PC-3 (cell line): Measurements from ENCODE around the gene ZNF823. TPM values are rescaled to one million over a fixed set of nuclear protein-coding genes. Genes with fewer than 3 reads are reported as not detected.

Experiments used
- ATAC-seq: fragments of 200-7000 bp; cut with Tn5 transposase; 2 replicates; pipeline ENCODE4 v1.9.1; 2020; ENCODE audit warnings: mild to moderate bottlenecking, moderate library complexity
- BruUV-seq: library from RNA; stranded (reverse); fragments of 400-500 nt; replicated peaks from 2 replicates; lab custom pipeline; 2021; lab: Mats Ljungman, UMichigan
- CTCF ChIA-PET: fragments of 300-600 bp; sonication (Branson Sonifier 250); formaldehyde crosslinking; loops from one replicate; lab custom pipeline; 2022; ENCODE audit warnings: antibody characterized with exemption; lab: Charles Lee
- POLR2A ChIA-PET: fragments of 300-600 bp; sonication (Branson Sonifier 250); formaldehyde crosslinking; loops from one replicate; lab custom pipeline; 2022; ENCODE audit warnings: antibody characterized with exemption; ENCODE audit not compliant: unreplicated experiment; lab: Charles Lee
- DNase-seq: peaks from one replicate; pipeline ENCODE4 v3.0.0-alpha.2; 2015
- H2AFZ ChIP-seq: fragments of 300-600 bp; sonication (generic); 2 replicates; pipeline ENCODE4 v1.6.0; 2016; ENCODE audit warnings: antibody characterized with exemption, low read length
- H3F3A ChIP-seq: fragments of 300-600 bp; sonication (generic); one replicate; pipeline ENCODE4 v1.6.0; 2017; ENCODE audit warnings: antibody characterized with exemption, low read length, control low read depth, mild to moderate bottlenecking; ENCODE audit not compliant: unreplicated experiment
- H3K27ac ChIP-seq: fragments of 300-600 bp; sonication (generic); 2 replicates; pipeline ENCODE4 v1.5.1; 2016; ENCODE audit warnings: mild to moderate bottlenecking, low read length
- H3K27me3 ChIP-seq: fragments of 300-600 bp; sonication (generic); 2 replicates; pipeline ENCODE4 v1.6.1; 2016; ENCODE audit warnings: low read length, mixed read lengths
- H3K36me3 ChIP-seq: fragments of 300-600 bp; sonication (generic); 2 replicates; pipeline ENCODE4 v1.6.1; 2016; ENCODE audit warnings: low read depth, mixed run types, low read length, mixed read lengths
- H3K4me1 ChIP-seq: fragments of 300-600 bp; sonication (generic); 2 replicates; pipeline ENCODE4 v1.5.1; 2016; ENCODE audit warnings: low read length; ENCODE audit not compliant: insufficient read depth
- H3K4me2 ChIP-seq: fragments of 300-600 bp; sonication (generic); 2 replicates; pipeline ENCODE4 v1.6.0; 2016; ENCODE audit warnings: low read length
- H3K4me3 ChIP-seq: fragments of 300-600 bp; sonication (generic); 2 replicates; pipeline ENCODE4 v1.5.1; 2016; ENCODE audit warnings: mild to moderate bottlenecking, low read length, mixed read lengths
- H3K79me2 ChIP-seq: fragments of 300-600 bp; sonication (generic); 2 replicates; pipeline ENCODE4 v1.6.1; 2017; ENCODE audit warnings: low read length, mixed read lengths
- H3K9ac ChIP-seq: fragments of 300-600 bp; sonication (generic); 2 replicates; pipeline ENCODE4 v1.6.0; 2016; ENCODE audit warnings: mild to moderate bottlenecking, low read length
- H3K9me2 ChIP-seq: fragments of 300-600 bp; sonication (generic); replicated peaks from 2 replicates; pipeline ENCODE4 v1.6.1; 2016; ENCODE audit warnings: mixed run types, low read length, mixed read lengths
- H3K9me3 ChIP-seq: fragments of 300-600 bp; sonication (generic); 2 replicates; pipeline ENCODE4 v1.6.1; 2016; ENCODE audit warnings: low read length, mixed read lengths
- H4K20me1 ChIP-seq: fragments of 300-600 bp; sonication (generic); 2 replicates; pipeline ENCODE4 v1.6.1; 2016; ENCODE audit warnings: low read length, mixed read lengths
- EZH2 ChIP-seq: fragments of 300-600 bp; sonication (generic); IDR thresholded peaks from one replicate; pipeline ENCODE4 v1.6.1; 2017; ENCODE audit warnings: antibody characterized with exemption, mild to moderate bottlenecking, low read length; ENCODE audit not compliant: unreplicated experiment
- EZH2phosphoT487 ChIP-seq: fragments of 300-600 bp; sonication (generic); IDR thresholded peaks from 2 replicates; pipeline ENCODE4 v1.6.1; 2018; ENCODE audit warnings: mild to moderate bottlenecking, antibody characterized with exemption, low read length, borderline replicate concordance
- intact Hi-C: fragments of 100-400 bp; cut with micrococcal nuclease; formaldehyde crosslinking; loops from 2 replicates; pipeline ENCODE4 v1.9.0; 2023
- total RNA-seq: library from RNA; depleted of rRNA; stranded (reverse); fragments of >200 nt; gene quantifications from 2 replicates; pipeline ENCODE4 v1.2.3, GENCODE V29; 2014
- TF ChIP-seq, protein P1 (sequence below): fragments of 300-600 bp; sonication (generic); conservative IDR thresholded peaks from 2 replicates; pipeline ENCODE4 v1.5.1; 2017; ENCODE audit warnings: antibody characterized with exemption, low read depth, mild to moderate bottlenecking, low read length

The ZNF823 gene
- total RNA-seq, 1 experiment from 2014 or later = 5.1 TPM

DNA sequence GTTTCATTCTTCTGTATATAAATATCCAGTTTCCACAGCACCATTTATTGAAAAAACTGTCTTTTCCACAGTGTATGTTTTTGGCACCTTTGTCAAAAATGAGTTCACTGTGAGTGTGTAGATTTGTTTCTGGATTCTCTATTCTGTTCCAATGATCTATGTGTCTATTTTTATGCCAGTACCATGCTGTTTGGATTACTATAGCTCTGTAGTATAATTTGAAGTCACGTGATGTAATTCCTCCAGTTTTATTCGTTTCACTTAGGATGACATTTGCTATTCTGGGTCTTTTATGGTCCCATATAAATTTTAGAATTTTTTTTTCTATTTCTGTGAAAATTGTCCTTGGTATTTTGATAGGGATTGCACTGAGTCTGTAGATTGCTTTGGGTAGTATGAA lies 11.0 kb upstream of the ZNF823 start:
- intact Hi-C loops = no loop called here
- no TSS peak for BruUV-seq

GRCh38 chr19:11747277-11747676 lies 8.5 kb upstream of the ZNF823 start:
- CTCF ChIA-PET = no interaction called here
- Histone ChIP-seq H3F3A (no peaks in the 10 kb centered on the region), H3K79me2 (no peaks in the 10 kb centered on the region), H3K27me3 (no peaks in the 10 kb centered on the region), H2AFZ (no peak overlapping the region), H3K36me3 (no peaks in the 10 kb centered on the region), H3K9ac (no peak overlapping the region), H3K9me3 (peaks cover 42% of the 10 kb centered on the region), H3K4me2 (no peak overlapping the region), H3K4me3 (no peak overlapping the region), H4K20me1 (no peaks in the 10 kb centered on the region), H3K9me2 (no peaks in the 10 kb centered on the region), H3K27ac (no peak overlapping the region), H3K4me1 (no peaks in the 10 kb centered on the region)
- POLR2A ChIA-PET = no interaction called here
- no peak for ATAC-seq
- no TSS peak for BruUV-seq
- TF ChIP-seq EZH2 (no peak), EZH2phosphoT487 (no peak)
- TF ChIP-seq, protein P1, sequence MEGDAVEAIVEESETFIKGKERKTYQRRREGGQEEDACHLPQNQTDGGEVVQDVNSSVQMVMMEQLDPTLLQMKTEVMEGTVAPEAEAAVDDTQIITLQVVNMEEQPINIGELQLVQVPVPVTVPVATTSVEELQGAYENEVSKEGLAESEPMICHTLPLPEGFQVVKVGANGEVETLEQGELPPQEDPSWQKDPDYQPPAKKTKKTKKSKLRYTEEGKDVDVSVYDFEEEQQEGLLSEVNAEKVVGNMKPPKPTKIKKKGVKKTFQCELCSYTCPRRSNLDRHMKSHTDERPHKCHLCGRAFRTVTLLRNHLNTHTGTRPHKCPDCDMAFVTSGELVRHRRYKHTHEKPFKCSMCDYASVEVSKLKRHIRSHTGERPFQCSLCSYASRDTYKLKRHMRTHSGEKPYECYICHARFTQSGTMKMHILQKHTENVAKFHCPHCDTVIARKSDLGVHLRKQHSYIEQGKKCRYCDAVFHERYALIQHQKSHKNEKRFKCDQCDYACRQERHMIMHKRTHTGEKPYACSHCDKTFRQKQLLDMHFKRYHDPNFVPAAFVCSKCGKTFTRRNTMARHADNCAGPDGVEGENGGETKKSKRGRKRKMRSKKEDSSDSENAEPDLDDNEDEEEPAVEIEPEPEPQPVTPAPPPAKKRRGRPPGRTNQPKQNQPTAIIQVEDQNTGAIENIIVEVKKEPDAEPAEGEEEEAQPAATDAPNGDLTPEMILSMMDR = no peak
- intact Hi-C loops = no loop called here
- no peak for DNase-seq

More for the DNA sequence above, 11.0 kb upstream of the ZNF823 start:
- no peaks in the 10 kb centered on the region for H3K79me2 ChIP-seq
- H3K4me1 ChIP-seq = no peaks in the 10 kb centered on the region
- H3K9me2 ChIP-seq = no peaks in the 10 kb centered on the region
- no peak overlapping the region for H2AFZ ChIP-seq
- ATAC-seq (no peak), DNase-seq (no peak)
- no peaks in the 10 kb centered on the region for H3K36me3 ChIP-seq
- H3K27me3 ChIP-seq = no peaks in the 10 kb centered on the region
- H3K9ac ChIP-seq = no peak overlapping the region
- H3K4me2 ChIP-seq = no peak overlapping the region
- ChIA-PET CTCF (no interaction called here), POLR2A (no interaction called here)
- H3K9me3 ChIP-seq = peaks cover 47% of the 10 kb centered on the region
- no peak overlapping the region for H3K4me3 ChIP-seq
- H3K27ac ChIP-seq = no peak overlapping the region
- no peaks in the 10 kb centered on the region for H3F3A ChIP-seq
- H4K20me1 ChIP-seq = no peaks in the 10 kb centered on the region
- TF ChIP-seq, protein P1 = no peak
- TF ChIP-seq EZH2 = no peak
- TF ChIP-seq EZH2phosphoT487 = no peak

DNA sequence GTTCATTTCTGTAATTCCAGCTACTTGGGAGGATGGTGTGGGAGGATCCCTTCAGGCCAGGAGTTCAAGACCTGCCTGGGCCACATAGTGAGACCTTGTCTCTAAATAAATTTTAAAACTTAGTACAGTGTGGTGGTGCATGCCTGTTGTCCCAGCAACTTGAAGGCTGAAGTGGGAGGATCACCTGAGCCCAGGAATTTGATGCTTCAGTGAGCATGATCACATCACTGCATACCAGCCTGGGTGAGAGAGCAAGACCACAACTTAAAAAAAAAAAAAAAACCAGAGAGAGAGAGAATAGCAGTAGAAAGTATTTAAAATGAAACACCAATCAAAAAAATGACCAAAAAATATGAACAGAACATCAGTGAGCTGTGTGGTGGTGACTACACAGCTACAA lies 7.1 kb upstream of the ZNF823 start:
- CTCF ChIA-PET = no interaction called here
- intact Hi-C loops = no loop called here

More for the DNA sequence above, 7.1 kb upstream of the ZNF823 start:
- H3K4me1 ChIP-seq = no peaks in the 10 kb centered on the region
- no peak overlapping the region for H3K4me2 ChIP-seq
- H3K4me3 ChIP-seq = no peak overlapping the region
- POLR2A ChIA-PET = no interaction called here
- H3K36me3 ChIP-seq = no peaks in the 10 kb centered on the region
- H3K27ac ChIP-seq = no peak overlapping the region
- H3K79me2 ChIP-seq = no peaks in the 10 kb centered on the region
- H3K9ac ChIP-seq = no peak overlapping the region
- H3F3A ChIP-seq = no peaks in the 10 kb centered on the region
- H2AFZ ChIP-seq = no peak overlapping the region
- H3K27me3 ChIP-seq = no peaks in the 10 kb centered on the region
- ATAC-seq (no peak), DNase-seq (no peak)
- H4K20me1 ChIP-seq = no peaks in the 10 kb centered on the region
- peaks cover 29% of the 10 kb centered on the region for H3K9me3 ChIP-seq
- no peaks in the 10 kb centered on the region for H3K9me2 ChIP-seq
- TF ChIP-seq EZH2phosphoT487 (no peak), EZH2 (no peak)
- TF ChIP-seq, protein P1 = no peak
- no TSS peak for BruUV-seq
